ENCODE results near the gene GPR179. TPM values are rescaled to one million over a fixed set of nuclear protein-coding genes. Genes with fewer than 3 reads are reported as not detected.
A peak's percentile ranks its signal among the peaks of the same experiment; 100 is the strongest.

The GPR179 gene
- total and polyA plus RNA-seq, 4 donors, result under 0.01 TPM; not detected in 3

GRCh38 chr17:38327936-38328335 is 15.8 kb downstream of the GPR179 start:
- DNase-seq (no peak), ATAC-seq (ENCODE audit: low FRiP score) (no peak)
- H3K36me3 ChIP-seq (ENCODE audit: control insufficient read depth in 1 of 2, insufficient read depth in 2 of 2, low read length in 1 of 2), result peaks cover 2 to 3% of the 10 kb centered on the region in 2 donors
- no peak overlapping the region for H3K4me3 ChIP-seq (ENCODE audit: low read length in 2 of 2)
- H3K4me1 ChIP-seq (ENCODE audit: control insufficient read depth in 1 of 2, insufficient read depth in 2 of 2, low read length in 2 of 2), result no peaks in the 10 kb centered on the region
- WGBS, 2 donors, result 57 to 58% methylated on average over 1 of the region's 1 CpG
- H3K27ac ChIP-seq (ENCODE audit: low read depth in 1 of 2, low read length in 2 of 2), result no peak overlapping the region
- no peaks in the 10 kb centered on the region for H3K27me3 ChIP-seq (ENCODE audit: control insufficient read depth in 1 of 2, insufficient read depth in 2 of 2, low read length in 1 of 2)
- no peaks in the 10 kb centered on the region for H3K9me3 ChIP-seq (ENCODE audit: control insufficient read depth, low read length)
- intact Hi-C loops (cut with DNase I), result no loop called here

DNA sequence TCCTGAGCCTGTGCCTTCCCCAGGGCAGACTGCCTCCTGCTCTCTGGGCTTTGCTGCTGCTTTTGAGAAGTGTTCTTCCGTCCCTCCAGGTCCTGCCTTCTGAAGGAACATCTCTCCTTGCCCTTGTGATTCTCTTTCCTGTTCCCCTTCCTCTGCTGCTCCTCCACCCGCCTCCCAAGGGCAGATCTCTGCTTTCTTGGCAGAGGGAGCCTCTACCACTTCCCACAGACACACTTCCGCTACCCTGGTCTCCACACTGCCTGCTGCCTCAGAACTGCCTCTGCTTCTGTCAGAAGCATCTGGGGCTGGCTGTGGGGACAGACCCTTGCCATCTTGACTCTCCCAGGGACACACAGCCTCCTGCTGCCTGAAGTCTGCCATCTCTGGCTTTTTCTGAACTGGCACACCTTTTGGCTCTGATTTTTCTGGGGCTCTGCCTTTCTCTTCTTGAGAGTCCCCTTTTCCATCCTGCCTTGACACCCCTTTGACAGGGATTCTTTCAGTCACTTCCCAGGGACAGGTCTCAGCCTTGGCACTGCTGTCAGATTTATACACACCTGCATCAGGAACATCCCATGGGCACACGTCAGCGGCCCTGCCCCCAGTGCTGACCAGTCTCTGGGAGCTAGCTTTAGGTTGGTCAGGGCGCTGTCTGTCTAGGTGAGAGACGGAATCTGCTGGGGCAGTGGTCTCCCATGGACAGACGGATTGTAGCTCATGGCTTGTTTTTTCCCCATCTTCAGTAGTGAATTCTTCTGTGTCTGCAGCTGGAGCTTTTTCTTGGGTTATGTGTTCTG is 16.6 kb downstream of the GPR179 start:
- DNase-seq (peak in 1 of 2 donors; percentile 75), ATAC-seq (ENCODE audit: low FRiP score) (no peak)
- WGBS, 2 donors, result 73 to 75% methylated on average over 8 of the region's 8 CpGs
- Histone ChIP-seq H3K27ac (ENCODE audit: low read depth in 1 of 2, low read length in 2 of 2) (no peak overlapping the region), H3K4me3 (ENCODE audit: low read length in 2 of 2) (no peak overlapping the region), H3K4me1 (ENCODE audit: control insufficient read depth in 1 of 2, insufficient read depth in 2 of 2, low read length in 2 of 2) (no peaks in the 10 kb centered on the region), H3K27me3 (ENCODE audit: control insufficient read depth in 1 of 2, insufficient read depth in 2 of 2, low read length in 1 of 2) (no peaks in the 10 kb centered on the region), H3K36me3 (ENCODE audit: control insufficient read depth in 1 of 2, insufficient read depth in 2 of 2, low read length in 1 of 2) (peaks cover 2 to 3% of the 10 kb centered on the region in 2 donors), H3K9me3 (ENCODE audit: control insufficient read depth, low read length) (no peaks in the 10 kb centered on the region)
- intact Hi-C loops (cut with DNase I), result no loop called here

- Histone ChIP-seq H3K9me3 (ENCODE audit: control insufficient read depth, low read length) (no peaks in the 10 kb centered on the region), H3K4me3 (ENCODE audit: low read length in 2 of 2) (no peak overlapping the region), H3K27ac (ENCODE audit: low read depth in 1 of 2, low read length in 2 of 2) (no peak overlapping the region), H3K36me3 (ENCODE audit: control insufficient read depth in 1 of 2, insufficient read depth in 2 of 2, low read length in 1 of 2) (peaks cover 2 to 3% of the 10 kb centered on the region in 2 donors), H3K4me1 (ENCODE audit: control insufficient read depth in 1 of 2, insufficient read depth in 2 of 2, low read length in 2 of 2) (no peaks in the 10 kb centered on the region), H3K27me3 (ENCODE audit: control insufficient read depth in 1 of 2, insufficient read depth in 2 of 2, low read length in 1 of 2) (no peaks in the 10 kb centered on the region)
- no peak for ATAC-seq (ENCODE audit: low FRiP score)
- intact Hi-C loops (cut with DNase I), result no loop called here
- no peak for DNase-seq
- 41 to 42% methylated on average over 5 of the region's 5 CpGs for WGBS, 2 donors
Observed at GRCh38 chr17:38325221-38325851, 18.4 kb downstream of the GPR179 start.

- H3K27ac ChIP-seq (ENCODE audit: low read depth in 1 of 2, low read length in 2 of 2), result no peak overlapping the region
- intact Hi-C loops (cut with DNase I), result no loop called here
- no peaks in the 10 kb centered on the region for H3K27me3 ChIP-seq (ENCODE audit: control insufficient read depth in 1 of 2, insufficient read depth in 2 of 2, low read length in 1 of 2)
- H3K4me3 ChIP-seq (ENCODE audit: low read length in 2 of 2), result no peak overlapping the region
- no peaks in the 10 kb centered on the region for H3K9me3 ChIP-seq (ENCODE audit: control insufficient read depth, low read length)
- ATAC-seq (ENCODE audit: low FRiP score) (no peak), DNase-seq (no peak)
- WGBS, 2 donors, result 77 to 79% methylated on average over 2 of the region's 2 CpGs
- no peaks in the 10 kb centered on the region for H3K4me1 ChIP-seq (ENCODE audit: control insufficient read depth in 1 of 2, insufficient read depth in 2 of 2, low read length in 2 of 2)
- peaks cover 2 to 3% of the 10 kb centered on the region in 2 donors for H3K36me3 ChIP-seq (ENCODE audit: control insufficient read depth in 1 of 2, insufficient read depth in 2 of 2, low read length in 1 of 2)
Observed at GRCh38 chr17:38324772-38325171, 19.0 kb downstream of the GPR179 start.

DNA sequence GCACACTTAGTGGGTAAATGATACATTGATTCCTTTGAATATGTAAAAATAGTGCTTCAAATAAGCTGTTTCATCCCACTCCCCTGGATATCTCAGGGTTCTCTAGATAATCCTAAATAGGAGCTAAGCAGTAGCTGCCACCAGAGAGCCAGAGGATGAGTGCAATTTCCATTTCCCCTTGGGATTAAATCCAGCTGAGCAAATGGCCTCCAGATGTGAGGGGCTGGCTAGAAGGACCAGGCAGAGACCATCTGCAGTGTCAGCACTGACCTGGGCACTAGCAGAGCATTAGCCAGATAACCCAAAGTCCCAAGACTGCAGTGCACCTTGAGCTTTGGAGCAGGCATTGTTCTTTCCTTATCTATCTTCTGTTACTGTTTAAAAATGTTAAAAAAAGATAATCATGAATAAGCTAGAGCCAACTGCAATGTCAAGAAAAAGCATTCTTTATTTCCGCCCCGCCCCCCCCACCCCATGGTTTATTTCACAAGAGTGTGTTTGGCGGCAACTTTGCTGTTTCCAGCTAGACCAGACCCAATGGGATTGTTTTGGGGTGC is 19.5 kb downstream of the GPR179 start:
- WGBS, 2 donors, result 89 to 91% methylated on average over 3 of the region's 3 CpGs
- Histone ChIP-seq H3K4me3 (ENCODE audit: low read length in 2 of 2) (no peak overlapping the region), H3K27ac (ENCODE audit: low read depth in 1 of 2, low read length in 2 of 2) (no peak overlapping the region), H3K27me3 (ENCODE audit: control insufficient read depth in 1 of 2, insufficient read depth in 2 of 2, low read length in 1 of 2) (no peaks in the 10 kb centered on the region), H3K36me3 (ENCODE audit: control insufficient read depth in 1 of 2, insufficient read depth in 2 of 2, low read length in 1 of 2) (peaks cover 2 to 3% of the 10 kb centered on the region in 2 donors), H3K9me3 (ENCODE audit: control insufficient read depth, low read length) (no peaks in the 10 kb centered on the region), H3K4me1 (ENCODE audit: control insufficient read depth in 1 of 2, insufficient read depth in 2 of 2, low read length in 2 of 2) (no peaks in the 10 kb centered on the region)
- no peak for DNase-seq
- intact Hi-C loops (cut with DNase I), result no loop called here
- ATAC-seq (ENCODE audit: low FRiP score), result no peak

DNA sequence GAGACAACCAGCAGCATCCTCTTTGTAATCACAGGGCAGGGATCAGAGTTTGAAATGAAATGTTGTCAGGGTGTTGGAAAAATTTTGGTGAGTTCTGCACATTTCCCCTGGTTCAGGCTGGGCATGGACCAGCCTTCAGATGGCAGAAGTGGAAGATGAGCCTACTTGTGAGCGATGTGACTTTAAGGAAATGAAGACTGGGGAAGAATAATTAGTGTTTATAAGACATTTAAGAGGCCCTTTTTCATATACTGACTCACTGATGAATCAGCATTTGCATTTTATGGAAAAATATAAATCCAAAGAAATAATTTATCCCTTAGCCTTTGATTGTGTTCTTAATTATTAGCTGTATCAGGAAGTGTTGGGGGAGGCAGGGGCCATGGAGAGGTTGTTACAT is 20.9 kb downstream of the GPR179 start:
- H3K4me3 ChIP-seq (ENCODE audit: low read length in 2 of 2), result no peak overlapping the region
- intact Hi-C loops (cut with DNase I), result no loop called here
- no peaks in the 10 kb centered on the region for H3K4me1 ChIP-seq (ENCODE audit: control insufficient read depth in 1 of 2, insufficient read depth in 2 of 2, low read length in 2 of 2)
- no peaks in the 10 kb centered on the region for H3K9me3 ChIP-seq (ENCODE audit: control insufficient read depth, low read length)
- no peak for ATAC-seq (ENCODE audit: low FRiP score)
- H3K27ac ChIP-seq (ENCODE audit: low read depth in 1 of 2, low read length in 2 of 2), result no peak overlapping the region
- no peaks in the 10 kb centered on the region for H3K27me3 ChIP-seq (ENCODE audit: control insufficient read depth in 1 of 2, insufficient read depth in 2 of 2, low read length in 1 of 2)
- H3K36me3 ChIP-seq (ENCODE audit: control insufficient read depth in 1 of 2, insufficient read depth in 2 of 2, low read length in 1 of 2), result peaks cover 2 to 3% of the 10 kb centered on the region in 2 donors
- no peak for DNase-seq
- WGBS, 2 donors, result 94 to 100% methylated on average over 1 of the region's 1 CpG

DNA sequence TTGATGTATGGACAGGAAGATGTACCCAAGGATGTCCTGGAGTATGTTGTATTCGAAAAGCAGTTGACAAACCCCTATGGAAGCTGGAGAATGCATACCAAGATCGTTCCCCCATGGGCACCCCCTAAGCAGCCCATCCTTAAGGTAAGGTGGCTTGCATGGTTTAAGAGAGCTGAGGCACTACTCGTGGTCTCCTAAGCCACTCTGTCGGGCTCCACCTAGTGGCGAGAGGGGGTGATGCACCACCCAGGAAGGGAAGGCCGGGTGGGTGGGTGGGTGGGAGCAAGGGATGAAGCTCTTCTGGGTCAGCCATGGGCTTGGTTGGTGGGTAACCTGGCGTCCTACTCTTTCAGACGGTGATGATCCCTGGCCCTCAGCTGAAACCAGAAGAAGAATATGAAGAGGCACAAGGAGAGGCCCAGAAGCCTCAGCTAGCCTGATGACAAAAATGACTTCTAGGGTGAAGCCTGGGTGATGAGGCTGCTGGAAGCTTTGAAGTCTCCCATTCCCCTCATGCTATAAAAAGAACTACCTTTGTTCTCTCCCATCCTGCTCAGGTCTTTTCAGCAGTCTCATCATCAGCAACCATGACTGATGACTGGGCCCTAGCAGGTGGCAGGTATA is 21.5 kb downstream of the GPR179 start:
- no peak overlapping the region for H3K27ac ChIP-seq (ENCODE audit: low read depth in 1 of 2, low read length in 2 of 2)
- 17 to 21% methylated on average over 8 of the region's 8 CpGs for WGBS, 2 donors
- no peaks in the 10 kb centered on the region for H3K4me1 ChIP-seq (ENCODE audit: control insufficient read depth in 1 of 2, insufficient read depth in 2 of 2, low read length in 2 of 2)
- no peaks in the 10 kb centered on the region for H3K9me3 ChIP-seq (ENCODE audit: control insufficient read depth, low read length)
- intact Hi-C loops (cut with DNase I), result no loop called here
- H3K36me3 ChIP-seq (ENCODE audit: control insufficient read depth in 1 of 2, insufficient read depth in 2 of 2, low read length in 1 of 2), result peaks cover 2 to 3% of the 10 kb centered on the region in 2 donors
- H3K27me3 ChIP-seq (ENCODE audit: control insufficient read depth in 1 of 2, insufficient read depth in 2 of 2, low read length in 1 of 2), result no peaks in the 10 kb centered on the region
- ATAC-seq (ENCODE audit: low FRiP score), result peak; percentile 81
- H3K4me3 ChIP-seq (ENCODE audit: low read length in 2 of 2), result no peak overlapping the region
- DNase-seq, result peak; percentile 65 to 88

DNA sequence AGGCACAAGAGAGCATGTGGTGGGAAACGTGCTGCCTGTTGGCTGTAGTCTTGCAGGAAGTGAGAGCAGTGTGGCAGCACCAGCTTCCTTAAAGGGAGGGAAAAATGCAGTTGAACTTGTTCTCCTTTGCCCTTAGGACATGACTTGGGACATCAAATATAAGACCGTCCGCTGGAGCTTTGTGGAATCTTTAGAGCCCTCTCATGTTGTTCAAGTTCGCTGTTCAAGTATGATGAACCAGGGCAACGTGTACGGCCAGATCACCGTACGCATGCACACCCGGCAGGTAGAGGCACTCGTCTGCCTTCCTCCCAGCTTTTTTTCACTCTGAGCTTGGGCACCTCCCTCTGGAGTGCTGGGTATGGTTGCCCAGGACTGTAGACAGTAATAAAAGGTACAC is 23.3 kb downstream of the GPR179 start:
- no peak for ATAC-seq (ENCODE audit: low FRiP score)

More for the DNA sequence above, 23.3 kb downstream of the GPR179 start:
- WGBS, 2 donors, result 87 to 88% methylated on average over 10 of the region's 10 CpGs
- H3K27me3 ChIP-seq (ENCODE audit: control insufficient read depth in 1 of 2, insufficient read depth in 2 of 2, low read length in 1 of 2), result no peaks in the 10 kb centered on the region
- intact Hi-C loops (cut with DNase I), result no loop called here
- H3K9me3 ChIP-seq (ENCODE audit: control insufficient read depth, low read length), result no peaks in the 10 kb centered on the region
- no peak overlapping the region for H3K4me3 ChIP-seq (ENCODE audit: low read length in 2 of 2)
- no peak for DNase-seq
- no peak overlapping the region for H3K27ac ChIP-seq (ENCODE audit: low read depth in 1 of 2, low read length in 2 of 2)
- H3K36me3 ChIP-seq (ENCODE audit: control insufficient read depth in 1 of 2, insufficient read depth in 2 of 2, low read length in 1 of 2), result peaks cover 2 to 3% of the 10 kb centered on the region in 2 donors
- no peaks in the 10 kb centered on the region for H3K4me1 ChIP-seq (ENCODE audit: control insufficient read depth in 1 of 2, insufficient read depth in 2 of 2, low read length in 2 of 2)

All from aorta (tissue), 5 donors.